Renal pelvis (tissue), 12 donors: ENCODE data around the gene FOXI3. TPM values are rescaled to one million over a fixed set of nuclear protein-coding genes. Genes with fewer than 3 reads are reported as not detected.
A peak's percentile ranks its signal among the peaks of the same experiment; 100 is the strongest.

Source experiments
- DNase-seq: peaks from one replicate; pipeline ENCODE4 v3.0.0-alpha.2; 2013
- long read RNA-seq, 16 experiments: transcript quantifications; one replicate each; lab custom pipeline, GENCODE V29; 2026
- polyA plus RNA-seq, 3 donors: library from polyadenylated mRNA; unstranded; fragments of 120-200 nt; gene quantifications; one replicate each; pipeline ENCODE4 v1.2.1, GENCODE V29; 2013; ENCODE audit not compliant: insufficient read length in 3 of 3

The FOXI3 gene
- polyA plus RNA-seq = under 1 TPM; 0.18 to 0.21 (median 0.19) TPM
- long read RNA-seq, donor 1 = 0 reads
- long read RNA-seq, donor 2 = 0 reads
- long read RNA-seq, donor 3 = 0 reads
- long read RNA-seq, donor 4 = 0 reads
- long read RNA-seq, donor 5 = 0 reads
- long read RNA-seq, donor 6 = 0 reads
- long read RNA-seq, donor 7 = 0 reads
- long read RNA-seq, donor 8 = 0 reads
- long read RNA-seq, donor 9 = 0 reads
- long read RNA-seq, donor 10 = 0 reads
- long read RNA-seq, donor 11 = 0 reads
- long read RNA-seq, donor 12 = 0 reads
- long read RNA-seq, donor 13 = 0 reads
- long read RNA-seq, donor 14 = 0 reads
- long read RNA-seq, donor 15 = 0 reads
- long read RNA-seq, donor 16 = 0 reads

- DNase-seq = no peak
These were observed at the start of gene FOXI3 for GRCh38 chr2:88452565-88452905. FOXI3 (minus strand) TSS chr2:88452693; CDS start chr2:88452535, 158 bp downstream.

GRCh38 chr2:88500691-88501090 lies 48.2 kb upstream of the FOXI3 start:
- DNase-seq = no peak

- no peak for DNase-seq
These were observed 46.7 kb upstream of the FOXI3 start for GRCh38 chr2:88499204-88499603.

- no peak for DNase-seq
These were observed 41.0 kb upstream of the FOXI3 start for GRCh38 chr2:88493481-88493880.

GRCh38 chr2:88492002-88492401 lies 39.5 kb upstream of the FOXI3 start:
- no peak for DNase-seq

- DNase-seq = no peak
These were observed 36.7 kb upstream of the FOXI3 start for GRCh38 chr2:88489181-88489580.

GRCh38 chr2:88483200-88483599 lies 30.7 kb upstream of the FOXI3 start:
- DNase-seq = no peak

GRCh38 chr2:88481691-88482336 lies 29.3 kb upstream of the FOXI3 start:
- DNase-seq = peak; percentile 41

- DNase-seq = no peak
These were observed 20.3 kb upstream of the FOXI3 start for GRCh38 chr2:88472811-88473210.

- DNase-seq = no peak
These were observed 18.8 kb upstream of the FOXI3 start for GRCh38 chr2:88471083-88471942.

- no peak for DNase-seq
These were observed 17.0 kb upstream of the FOXI3 start for GRCh38 chr2:88469202-88470114.

- DNase-seq = no peak
These were observed 11.7 kb upstream of the FOXI3 start for GRCh38 chr2:88464153-88464552.

- no peak for DNase-seq
These were observed 6.1 kb upstream of the FOXI3 start for GRCh38 chr2:88458633-88459032.

GRCh38 chr2:88452980-88453582 lies 588 bp upstream of the FOXI3 start:
- no peak for DNase-seq

GRCh38 chr2:88451811-88452564 lies 505 bp downstream of the FOXI3 start:
- no peak for DNase-seq

- DNase-seq = no peak
These were observed 1.3 kb downstream of the FOXI3 start for GRCh38 chr2:88450925-88451810.

- no peak for DNase-seq
These were observed 2.3 kb downstream of the FOXI3 start for GRCh38 chr2:88450186-88450585.

- DNase-seq = no peak
These were observed 4.2 kb downstream of the FOXI3 start for GRCh38 chr2:88448248-88448647.

- no peak for DNase-seq
These were observed 9.0 kb downstream of the FOXI3 start for GRCh38 chr2:88443353-88443938.
